Measurements from ENCODE around the gene ZNF280D. TPM values are rescaled to one million over a fixed set of nuclear protein-coding genes. Genes with fewer than 3 reads are reported as not detected.

Gene ZNF280D
- total and polyA plus RNA-seq, 2 of the 8 experiments (the other 6 are each of a cell fraction or from before 2014, with no cell fraction given) = 7.4 to 27.5 TPM

GRCh38 chr15:56734013-56734635, 815 bp upstream of the ZNF280D start:
- no peak overlapping the region for H3K4ac ChIP-seq (replicated peaks; ENCODE audit: insufficient read length, low read depth, low read length)
- H3K4me3 ChIP-seq (ENCODE audit: extremely low read depth in 1 of 4, insufficient read depth in 2 of 4, low read depth in 3 of 4, low read length in 4 of 4) = peak overlapping the region in 1 of 4 experiments; percentile 82; a peak in 2 of 8 replicates
- no peak overlapping the region for H3K14ac ChIP-seq (ENCODE audit: insufficient read length)
- no peak overlapping the region for H2AK5ac ChIP-seq (ENCODE audit: low read depth, low read length)
- H2BK15ac ChIP-seq (ENCODE audit: low read length) = no peak overlapping the region
- H3K18ac ChIP-seq (ENCODE audit: extremely low read depth, low read length) = no peak overlapping the region
- no peaks in the 10 kb centered on the region for H3K23me2 ChIP-seq (ENCODE audit: low read depth, low read length)
- no peak overlapping the region for H4K91ac ChIP-seq (replicated peaks; ENCODE audit: insufficient read length, low read length)
- H3K79me1 ChIP-seq (ENCODE audit: low read depth, low read length) = no peaks in the 10 kb centered on the region
- no peak overlapping the region for H2BK20ac ChIP-seq (ENCODE audit: low read length)
- no peak overlapping the region for H2BK12ac ChIP-seq (ENCODE audit: low read depth, low read length)
- ChIA-PET POLR2A (ENCODE audit: partially characterized antibody) (interaction anchor here (0.6 to 1.0 kb wide), 2 partner anchors 10 to 237 kb away, joined by 3 to 4 read pairs; no protein-coding TSS in a partner anchor), CTCF (ENCODE audit: partially characterized antibody) (interaction anchor here (1.2 kb wide), 1 partner anchor 11 kb away, joined by 4 read pairs; no protein-coding TSS in a partner anchor)
- H3K9ac ChIP-seq (replicated peaks in 1 of 4; ENCODE audit: extremely low read depth in 1 of 4, low read depth in 3 of 4, low read length in 3 of 4) = no peak overlapping the region
- H2AFZ ChIP-seq (ENCODE audit: low read length) = no peak overlapping the region
- FAIRE-seq (no peak), DNase-seq (ENCODE audit: low read depth in 1 of 2, low spot score in 2 of 2) (no peak)
- H3K27ac ChIP-seq (ENCODE audit: low read depth, low read length) = no peak overlapping the region
- H3K56ac ChIP-seq (replicated peaks; ENCODE audit: insufficient read length, low read depth, low read length) = no peak overlapping the region
- WGBS, 2 experiments (ENCODE audit: extremely low coverage in 1 of 2, insufficient coverage in 1 of 2, insufficient read length in 1 of 2, insufficient replicate concordance in 2 of 2, low coverage in 1 of 2, low lambda C conversion rate in 2 of 2, missing lambda C conversion rate in 1 of 2) = 90% methylated on average over 9 of the region's 9 CpGs; no CpG with 5 or more reads in 1 of the 2 experiments
- H3K23ac ChIP-seq (ENCODE audit: insufficient read length) = no peak overlapping the region
- TF ChIP-seq RAD21 (IDR thresholded peaks at IDR 0.05 in 1 of 2, conservative IDR thresholded peaks at IDR 0.05 in 1 of 2; ENCODE audit: low read depth in 2 of 2, low read length in 2 of 2) = no peak
- no peak for TF ChIP-seq GABPA (IDR thresholded peaks at IDR 0.05; ENCODE audit: borderline replicate concordance, insufficient read depth, low read length)
- TF ChIP-seq SP4 (IDR thresholded peaks at IDR 0.05; ENCODE audit: low read length) = no peak
- no peak for TF ChIP-seq RXRA (IDR thresholded peaks at IDR 0.05; ENCODE audit: insufficient read depth, low read depth, low read length)
- TF ChIP-seq TAF1 (IDR thresholded peaks at IDR 0.05; ENCODE audit: low read depth, low read length) = no peak
- TF ChIP-seq NRF1 (IDR thresholded peaks at IDR 0.05; ENCODE audit: low read depth, low read length) = no peak
- peaks cover 0 to 2% (median 0%) of the 10 kb centered on the region in 4 experiments; a peak in 1 of 8 replicates for H3K36me3 ChIP-seq (ENCODE audit: control insufficient read depth in 2 of 4, insufficient read depth in 4 of 4, low read length in 3 of 4)
- peaks cover 3 to 13% (median 8%) of the 10 kb centered on the region in 4 experiments; a peak in 6 of 7 replicates for H3K4me1 ChIP-seq (replicated peaks in 1 of 4; ENCODE audit: control insufficient read depth in 3 of 4, insufficient read depth in 4 of 4, low read length in 3 of 4)
- peaks cover 0 to 4% (median 4%) of the 10 kb centered on the region in 4 experiments; a peak in 3 of 7 replicates for H3K27me3 ChIP-seq (replicated peaks in 1 of 4; ENCODE audit: control insufficient read depth in 3 of 4, extremely low read depth in 1 of 4, insufficient read depth in 3 of 4, low read length in 3 of 4)
- no peak overlapping the region for H2BK5ac ChIP-seq (ENCODE audit: low read depth, low read length)
- no peak overlapping the region for H4K5ac ChIP-seq (ENCODE audit: insufficient read length, low read depth, low read length)
- H2BK120ac ChIP-seq (replicated peaks; ENCODE audit: low read depth, low read length) = no peak overlapping the region
- peaks cover 0 to 31% of the 10 kb centered on the region in 2 experiments; a peak in 3 of 4 replicates for H3K79me2 ChIP-seq (ENCODE audit: control insufficient read depth in 1 of 2, insufficient read depth in 2 of 2, low read length in 2 of 2)
- no peak overlapping the region for H4K8ac ChIP-seq (ENCODE audit: extremely low read depth, insufficient read depth, low read length)
- H4K20me1 ChIP-seq (replicated peaks in 1 of 2; ENCODE audit: control insufficient read depth in 1 of 2, insufficient read depth in 2 of 2, low read length in 2 of 2) = no peaks in the 10 kb centered on the region
- H3K9me3 ChIP-seq (ENCODE audit: insufficient read depth in 2 of 2, low read depth in 1 of 2, low read length in 1 of 2) = peaks cover 12 to 13% of the 10 kb centered on the region in 2 experiments
- H3K4me2 ChIP-seq (ENCODE audit: insufficient read depth in 1 of 2, low read depth in 2 of 2, low read length in 2 of 2) = 0 out of 4 replicates have a peak overlapping the region, but pooled peaks of 1 of the 2 experiments have one; percentile 67

Data from H1 (cell line).